VCaP (cell line): ENCODE data around the gene MEP1A.
A peak's percentile ranks its signal among the peaks of the same experiment; 100 is the strongest.
"Not testable (repeated sequence)": the region's sequence is repeated elsewhere in the genome, so short reads cannot be mapped to it uniquely, and the experiment has no call there.

Experiments
- H3K27ac ChIP-seq: fragments of 450-650 bp; 2 replicates; pipeline ENCODE4 v1.5.1; 2017
- TF ChIP-seq, protein P1 (sequence below): fragments of 450-650 bp; conservative IDR thresholded peaks from 2 replicates; pipeline ENCODE4 v1.5.1; 2017; ENCODE audit warnings: mild to moderate bottlenecking, moderate library complexity

Gene MEP1A

DNA sequence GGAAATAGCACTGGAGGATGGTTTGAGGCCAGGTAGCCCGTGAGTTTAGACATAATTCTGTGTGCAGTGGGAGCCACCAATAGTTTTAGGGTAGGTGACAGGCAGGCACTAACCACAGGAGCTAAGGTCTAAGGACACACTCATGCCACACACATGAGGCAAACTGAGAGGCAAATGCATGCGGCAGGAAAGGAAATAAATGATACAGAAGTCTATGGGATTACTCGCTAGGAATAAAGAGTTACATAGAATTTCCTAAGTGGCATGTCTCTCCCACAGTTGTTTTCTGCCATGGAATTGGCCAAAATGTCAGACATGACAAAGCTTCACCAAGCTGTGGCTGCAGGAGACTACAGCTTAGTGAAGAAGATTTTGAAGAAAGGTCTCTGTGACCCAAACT lies 41.5 kb upstream of the MEP1A start:
- TF ChIP-seq, protein P1, sequence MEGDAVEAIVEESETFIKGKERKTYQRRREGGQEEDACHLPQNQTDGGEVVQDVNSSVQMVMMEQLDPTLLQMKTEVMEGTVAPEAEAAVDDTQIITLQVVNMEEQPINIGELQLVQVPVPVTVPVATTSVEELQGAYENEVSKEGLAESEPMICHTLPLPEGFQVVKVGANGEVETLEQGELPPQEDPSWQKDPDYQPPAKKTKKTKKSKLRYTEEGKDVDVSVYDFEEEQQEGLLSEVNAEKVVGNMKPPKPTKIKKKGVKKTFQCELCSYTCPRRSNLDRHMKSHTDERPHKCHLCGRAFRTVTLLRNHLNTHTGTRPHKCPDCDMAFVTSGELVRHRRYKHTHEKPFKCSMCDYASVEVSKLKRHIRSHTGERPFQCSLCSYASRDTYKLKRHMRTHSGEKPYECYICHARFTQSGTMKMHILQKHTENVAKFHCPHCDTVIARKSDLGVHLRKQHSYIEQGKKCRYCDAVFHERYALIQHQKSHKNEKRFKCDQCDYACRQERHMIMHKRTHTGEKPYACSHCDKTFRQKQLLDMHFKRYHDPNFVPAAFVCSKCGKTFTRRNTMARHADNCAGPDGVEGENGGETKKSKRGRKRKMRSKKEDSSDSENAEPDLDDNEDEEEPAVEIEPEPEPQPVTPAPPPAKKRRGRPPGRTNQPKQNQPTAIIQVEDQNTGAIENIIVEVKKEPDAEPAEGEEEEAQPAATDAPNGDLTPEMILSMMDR = no peak
- H3K27ac ChIP-seq = peak overlapping the region; percentile 80

DNA sequence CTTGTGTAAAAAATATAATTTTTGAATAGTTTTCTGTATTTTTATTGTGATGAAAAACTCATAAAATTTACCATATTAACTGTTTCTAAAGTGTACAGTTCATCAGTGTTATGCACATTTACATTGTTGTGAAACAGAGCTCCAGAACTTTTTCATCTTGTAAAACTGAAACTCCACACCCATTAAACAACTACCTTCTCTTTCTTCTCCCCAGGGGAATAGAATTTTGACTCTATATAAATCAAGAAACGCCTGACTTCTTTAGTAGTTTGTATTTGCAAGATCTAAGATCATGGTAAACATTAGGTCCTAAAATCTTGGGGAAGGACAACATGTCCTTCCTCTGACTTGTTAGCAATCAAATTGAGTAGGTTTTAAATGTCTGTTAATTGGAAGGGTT lies 37.3 kb upstream of the MEP1A start:
- TF ChIP-seq, protein P1 = no peak
- H3K27ac ChIP-seq = no peak overlapping the region

DNA sequence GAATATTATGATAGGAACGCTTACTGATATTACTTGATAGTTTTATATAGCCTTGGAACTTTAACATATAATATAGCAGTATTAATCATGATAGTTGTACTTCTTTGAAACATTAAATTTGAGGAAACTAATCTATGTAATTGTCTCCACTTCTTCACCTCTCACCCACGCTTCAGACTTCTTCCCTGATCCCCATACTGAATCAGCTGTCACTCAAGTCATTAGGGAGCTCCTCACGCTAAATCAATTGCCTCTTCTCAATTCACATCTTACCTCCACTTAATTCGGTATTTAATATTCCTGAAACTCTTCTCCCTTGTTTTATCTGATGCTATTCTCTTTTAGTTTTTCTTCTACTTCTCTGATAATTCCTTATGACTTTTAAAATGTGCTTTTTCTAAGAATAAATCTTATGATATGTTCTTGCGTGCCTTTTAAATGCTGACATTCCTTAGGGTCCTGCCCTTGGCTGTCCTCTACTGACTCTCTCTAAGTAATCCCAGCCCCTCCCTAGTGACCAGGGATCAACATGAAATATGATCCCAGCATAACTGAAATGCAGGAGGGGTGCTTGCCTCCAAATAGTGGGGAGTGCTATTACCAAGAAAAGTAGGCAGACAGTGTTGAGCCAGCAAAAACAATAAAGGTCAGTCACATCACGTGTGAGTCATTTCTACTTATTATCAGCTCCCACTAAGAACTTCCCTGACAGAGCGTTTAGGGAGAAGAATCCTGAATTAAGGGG lies 36.5 kb upstream of the MEP1A start:
- TF ChIP-seq, protein P1 = no peak
- H3K27ac ChIP-seq = no peak overlapping the region

DNA sequence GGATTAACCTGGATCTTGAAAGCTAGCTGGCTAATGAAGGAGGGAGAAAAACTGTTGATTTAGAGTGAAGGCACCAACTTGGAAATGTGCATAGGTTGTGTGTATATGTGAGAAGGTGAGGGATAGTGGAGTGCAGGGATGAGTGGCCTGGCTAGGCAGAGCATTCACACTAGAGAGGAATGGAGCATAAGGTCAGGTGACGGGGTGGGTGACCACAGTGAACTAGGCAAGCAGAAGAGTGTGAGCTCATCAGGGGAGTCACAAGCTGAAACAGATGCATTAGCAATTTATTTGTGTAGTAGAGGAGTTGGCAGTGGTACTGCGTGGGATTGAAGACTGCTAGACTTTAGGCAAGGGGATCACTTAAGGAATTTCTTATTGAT lies 36.0 kb upstream of the MEP1A start:
- TF ChIP-seq, protein P1 = no peak
- no peak overlapping the region for H3K27ac ChIP-seq

DNA sequence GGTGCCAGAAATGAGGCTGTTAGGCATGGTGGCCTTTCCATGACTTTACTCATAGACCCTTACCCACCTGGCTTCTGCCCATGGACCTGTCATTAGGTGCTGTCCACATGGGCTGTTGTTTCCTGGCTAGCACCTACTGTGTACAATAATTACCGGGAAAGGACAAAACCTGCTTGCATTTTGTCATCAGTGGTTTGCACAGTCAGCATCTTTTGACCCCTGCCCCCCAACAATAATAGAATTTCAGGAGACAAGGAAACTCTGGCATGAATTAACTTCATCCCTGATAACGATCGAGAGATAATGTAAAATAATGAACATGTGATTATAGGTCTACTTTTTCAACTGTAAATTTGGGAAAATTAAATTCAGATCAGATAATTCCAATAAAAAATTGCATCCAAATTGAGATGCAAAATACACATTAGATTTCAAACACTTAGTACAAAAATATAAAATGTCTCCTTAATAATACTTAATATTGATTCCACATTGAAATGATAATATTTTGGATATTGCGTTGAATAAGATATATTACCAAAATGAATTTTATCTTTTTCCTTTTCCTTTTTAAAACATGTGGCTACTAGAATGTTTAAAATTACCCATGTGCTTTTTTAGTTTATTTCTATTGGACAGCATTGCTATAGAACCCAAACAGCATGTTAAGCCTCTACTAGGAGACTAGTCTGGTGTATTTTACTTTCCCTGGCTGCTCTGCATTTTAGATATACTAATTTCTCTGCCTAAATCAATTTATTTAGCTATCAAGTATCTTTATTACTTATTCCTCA lies 34.0 kb upstream of the MEP1A start:
- TF ChIP-seq, protein P1 = no peak
- H3K27ac ChIP-seq = no peak overlapping the region

DNA sequence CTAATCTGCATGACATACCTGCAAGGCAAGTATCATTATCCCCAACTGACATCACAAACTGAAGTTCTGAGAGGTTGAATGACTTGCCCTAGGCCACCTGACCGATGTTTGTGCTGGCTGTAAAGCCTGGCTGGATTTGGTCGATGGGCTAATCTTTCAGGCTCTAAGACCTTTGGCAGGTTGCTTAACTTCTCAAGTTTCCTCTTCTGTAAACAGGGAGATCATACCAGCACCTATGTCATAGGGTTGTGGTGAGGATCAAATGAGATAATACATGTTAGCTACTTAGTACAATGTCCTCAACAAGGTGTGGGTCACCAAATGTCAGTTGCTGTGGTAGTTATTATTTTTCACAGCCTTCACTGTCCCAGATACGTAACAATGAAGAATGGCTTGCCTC lies 32.3 kb upstream of the MEP1A start:
- TF ChIP-seq, protein P1 = no peak
- H3K27ac ChIP-seq = no peak overlapping the region

DNA sequence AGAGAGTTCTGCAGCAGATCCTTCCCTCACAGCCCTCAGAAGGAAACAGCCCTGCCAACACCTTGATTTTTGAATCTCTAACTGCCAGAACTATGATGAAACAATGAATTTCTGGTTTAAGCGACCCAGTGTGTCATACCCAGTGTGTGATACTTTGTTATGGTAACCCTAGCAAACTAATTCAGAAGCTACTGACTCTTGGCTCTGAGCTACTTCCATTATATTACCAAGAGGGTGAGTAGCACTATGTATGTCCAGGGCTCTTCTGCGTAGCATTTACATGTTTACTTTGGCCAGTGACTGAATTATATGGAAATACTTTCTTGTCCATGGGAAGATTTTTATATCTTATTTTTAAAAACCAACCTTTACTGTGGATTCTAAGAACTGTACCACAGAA lies 29.7 kb upstream of the MEP1A start:
- H3K27ac ChIP-seq = peak overlapping the region; percentile 62
- TF ChIP-seq, protein P1 = no peak

DNA sequence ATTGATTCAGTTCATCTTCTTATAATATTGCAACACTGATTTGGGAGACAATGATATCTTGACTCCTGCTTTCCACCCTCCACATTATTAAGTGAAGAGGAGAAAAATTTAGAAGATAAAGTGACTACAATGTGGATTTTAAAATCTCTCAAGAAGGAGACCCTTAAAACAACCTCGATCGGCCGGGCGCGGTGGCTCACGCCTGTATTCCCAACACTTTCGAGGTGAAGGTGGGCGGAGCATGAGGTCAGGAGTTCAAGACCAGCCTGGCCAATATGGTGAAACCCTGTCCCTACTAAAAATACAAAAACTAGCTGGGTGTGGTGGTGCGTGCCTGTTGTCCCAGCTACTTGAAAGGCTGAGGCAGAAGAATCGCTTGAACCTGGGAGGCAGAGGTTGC lies 28.9 kb upstream of the MEP1A start:
- H3K27ac ChIP-seq = not testable (repeated sequence)
